Activated T-helper 1 cell treated with anti-CD3 and anti-CD28 coated beads, Interleukin-12 subunit alpha, Interleukin-12 subunit beta, Interleukin-2, Interleukin-4 antibody, amounts not matched to agents 30 ng/mL and 10 ng/mL and 1 ng/mL, durations not matched to agents 14 hours and 24 hours and 36 hours (primary cell): ENCODE measurements around the gene PPP1R3C. TPM values are rescaled to one million over a fixed set of nuclear protein-coding genes. Genes with fewer than 3 reads are reported as not detected.

Experiments used
- DNase-seq: peaks from one replicate; pipeline ENCODE4 v3.0.0; 2021; ENCODE audit warnings: low spot score
- H3K27ac Mint-ChIP-seq: one replicate; pipeline ENCODE4 v1.8.0; 2021; ENCODE audit warnings: mild to moderate bottlenecking, mixed read lengths
- H3K27me3 Mint-ChIP-seq: one replicate; pipeline ENCODE4 v1.8.0; 2022; ENCODE audit warnings: mild to moderate bottlenecking, moderate library complexity, mixed read lengths; ENCODE audit not compliant: insufficient read depth
- H3K36me3 Mint-ChIP-seq: one replicate; pipeline ENCODE4 v1.8.0; 2021; ENCODE audit warnings: low read depth, mixed read lengths
- H3K4me1 Mint-ChIP-seq: one replicate; pipeline ENCODE4 v1.8.0; 2021; ENCODE audit warnings: low read depth, mixed read lengths
- H3K4me3 Mint-ChIP-seq: one replicate; pipeline ENCODE4 v1.8.0; 2021; ENCODE audit warnings: mild to moderate bottlenecking, moderate library complexity, mixed read lengths
- H3K9me3 Mint-ChIP-seq: one replicate; pipeline ENCODE4 v1.8.0; 2021; ENCODE audit warnings: mixed read lengths
- intact Hi-C: fragments of 100-400 bp; cut with micrococcal nuclease; formaldehyde crosslinking; loops from one replicate; pipeline ENCODE4 v1.15.1; 2024
- total RNA-seq: library from RNA; stranded (reverse); gene quantifications from 2 replicates; pipeline ENCODE4 v1.2.3, GENCODE V29; 2022

Gene PPP1R3C
- total RNA-seq = not detected in 2 replicates

DNA sequence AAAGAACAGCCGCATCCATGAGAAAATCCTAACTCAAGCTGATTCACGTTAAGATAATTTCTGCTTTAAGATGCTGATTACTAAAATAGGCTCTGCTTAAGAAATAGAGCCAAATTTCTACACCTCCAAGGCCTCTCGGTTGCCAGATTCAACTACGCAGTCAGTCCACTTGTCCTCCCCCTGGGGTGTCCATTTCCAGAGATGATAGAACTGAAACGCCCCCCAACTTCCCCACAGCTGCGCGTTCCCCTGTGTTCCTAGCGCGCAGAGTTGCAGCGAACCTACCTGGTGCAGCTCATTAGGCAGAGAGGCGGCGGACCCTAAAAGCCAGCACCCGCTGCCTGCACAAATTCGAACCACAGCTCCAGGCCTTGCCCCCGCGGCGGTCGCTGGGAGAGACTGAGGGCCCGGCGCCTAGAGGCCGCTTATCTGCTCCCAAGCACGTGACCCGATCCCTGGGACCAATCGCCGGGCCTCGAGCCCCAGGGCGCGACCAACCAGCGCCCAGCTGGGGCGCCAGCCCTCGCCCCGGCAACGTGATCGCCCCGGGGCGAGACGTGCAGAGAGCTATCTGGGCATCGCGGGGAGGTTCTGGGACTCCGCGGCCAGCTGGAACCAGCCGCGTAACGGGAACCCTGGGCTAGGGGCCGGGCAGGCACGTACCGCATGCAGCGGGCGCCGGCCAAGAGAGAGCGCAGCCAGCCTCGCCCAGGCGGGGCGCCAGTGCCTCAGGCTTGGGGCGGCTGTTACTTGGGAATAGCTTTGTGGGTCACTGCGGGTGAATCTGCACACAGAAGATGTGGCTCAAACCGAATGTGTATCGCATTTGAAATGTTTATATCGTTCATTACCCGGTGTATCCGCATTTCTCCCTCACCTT lies at the start of gene PPP1R3C:
Gene PPP1R3C, minus strand, starts transcription at position 401 of the 880 bp plus-strand sequence. Its CDS starts 102 bp downstream, at position 299.
- Mint-ChIP-seq H3K9me3 (no peaks in the 10 kb centered on the region), H3K4me3 (peak within 1 kb of the TSS; percentile 73), H3K36me3 (no peaks in the 10 kb centered on the region), H3K27ac (no peak within 1 kb of the TSS), H3K4me1 (no peaks in the 10 kb centered on the region), H3K27me3 (peaks cover 49% of the 10 kb centered on the region)
- intact Hi-C loops = loop anchor here (10.0 kb wide), 1 partner anchor 718 kb away; no protein-coding TSS in a partner anchor
- peak; percentile 46 for DNase-seq

DNA sequence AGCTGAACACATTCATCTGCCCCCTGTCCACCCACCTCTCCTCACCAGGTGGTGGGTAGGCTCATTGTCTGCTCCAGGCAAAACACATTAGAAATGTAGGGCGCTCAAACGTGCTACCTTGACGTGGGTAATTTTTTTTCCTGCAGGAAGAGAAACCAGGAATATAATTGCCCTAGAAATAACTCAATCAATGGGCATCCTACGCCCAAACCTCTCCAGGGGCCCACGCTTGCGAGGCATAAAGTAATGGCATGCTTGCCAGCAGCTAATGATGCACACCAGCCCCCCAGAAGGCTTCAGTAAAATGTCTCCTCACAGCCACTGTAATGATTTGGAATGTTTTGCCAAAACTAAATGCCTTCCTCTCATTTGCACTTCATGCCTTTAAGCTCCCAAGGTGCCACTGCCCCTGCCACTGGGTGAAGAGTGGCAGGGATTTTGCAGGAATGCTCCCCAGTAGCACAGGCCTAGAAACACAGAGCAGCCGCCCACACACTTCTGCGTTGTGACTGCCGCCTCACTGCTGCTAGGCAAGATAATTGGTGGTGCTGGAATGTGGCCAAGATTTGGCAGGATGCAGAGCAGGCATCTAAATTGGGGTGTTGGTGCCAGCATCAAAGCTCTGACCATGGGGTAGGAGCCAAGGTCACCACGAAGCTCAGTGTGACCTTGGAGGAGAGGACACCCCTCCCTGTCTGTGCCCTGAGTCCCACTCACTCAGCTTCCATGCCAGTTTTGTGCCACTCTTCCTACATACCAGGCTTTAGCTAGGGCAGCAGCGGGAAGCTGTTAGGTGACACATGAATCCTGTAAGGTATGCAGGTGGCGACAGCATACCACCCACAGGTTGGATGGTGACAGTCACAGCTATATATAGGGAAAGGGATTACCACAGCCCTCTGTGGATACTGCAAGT lies 48.7 kb upstream of the PPP1R3C start:
- H3K36me3 Mint-ChIP-seq = no peaks in the 10 kb centered on the region
- DNase-seq = no peak
- H3K27me3 Mint-ChIP-seq = peaks cover 5% of the 10 kb centered on the region

DNA sequence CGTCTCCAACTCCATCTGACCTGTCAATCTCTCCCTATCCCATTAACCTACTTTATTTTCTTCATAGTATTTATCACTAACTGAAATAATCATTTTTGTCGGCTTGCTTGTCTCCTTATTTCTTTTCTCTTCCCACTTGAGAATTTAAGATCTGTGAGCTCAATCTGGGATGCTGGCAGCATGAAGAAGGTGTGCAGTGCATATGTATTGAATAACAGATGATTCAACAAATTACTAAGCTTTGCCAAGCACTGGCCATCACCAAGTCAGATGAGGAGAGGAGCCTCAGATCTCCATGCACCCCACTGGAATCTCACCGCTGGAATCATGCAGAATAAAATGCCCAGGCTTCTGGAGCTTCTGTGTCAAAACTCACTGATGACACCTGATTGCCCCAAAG lies 47.6 kb upstream of the PPP1R3C start:
- Mint-ChIP-seq H3K4me1 (no peaks in the 10 kb centered on the region), H3K4me3 (no peak overlapping the region)
- intact Hi-C loops = no loop called here

More for the DNA sequence above, 48.7 kb upstream of the PPP1R3C start:
- no peak overlapping the region for H3K27ac Mint-ChIP-seq
- H3K4me3 Mint-ChIP-seq = no peak overlapping the region
- no peaks in the 10 kb centered on the region for H3K4me1 Mint-ChIP-seq
- intact Hi-C loops = no loop called here
- H3K9me3 Mint-ChIP-seq = no peaks in the 10 kb centered on the region

DNA sequence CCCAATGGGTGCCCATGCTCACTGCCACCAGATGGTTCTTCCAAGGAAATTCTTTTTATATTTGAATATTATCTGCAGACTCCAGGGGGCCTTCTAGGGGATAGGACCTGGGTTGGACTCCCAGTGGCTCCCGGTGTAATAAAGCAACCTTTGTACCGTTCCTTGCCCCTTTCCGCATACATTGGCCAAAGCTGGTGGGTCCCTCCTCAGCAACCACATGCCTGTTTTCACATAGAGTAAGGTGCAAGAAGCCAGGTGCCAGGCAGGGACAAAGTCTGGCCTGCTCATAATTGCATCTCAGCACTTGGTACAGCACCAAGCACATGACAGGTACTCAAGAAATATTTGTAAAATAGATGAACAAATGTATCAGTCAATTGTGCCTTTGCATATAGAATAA lies 46.4 kb upstream of the PPP1R3C start:
- Mint-ChIP-seq H3K27ac (no peak overlapping the region), H3K9me3 (no peaks in the 10 kb centered on the region), H3K4me3 (no peak overlapping the region), H3K27me3 (peaks cover 4% of the 10 kb centered on the region), H3K36me3 (no peaks in the 10 kb centered on the region), H3K4me1 (no peaks in the 10 kb centered on the region)
- DNase-seq = no peak
- intact Hi-C loops = no loop called here

More for the DNA sequence above, 47.6 kb upstream of the PPP1R3C start:
- H3K36me3 Mint-ChIP-seq = no peaks in the 10 kb centered on the region
- peaks cover 4% of the 10 kb centered on the region for H3K27me3 Mint-ChIP-seq
- H3K9me3 Mint-ChIP-seq = no peaks in the 10 kb centered on the region
- DNase-seq = no peak
- H3K27ac Mint-ChIP-seq = no peak overlapping the region

DNA sequence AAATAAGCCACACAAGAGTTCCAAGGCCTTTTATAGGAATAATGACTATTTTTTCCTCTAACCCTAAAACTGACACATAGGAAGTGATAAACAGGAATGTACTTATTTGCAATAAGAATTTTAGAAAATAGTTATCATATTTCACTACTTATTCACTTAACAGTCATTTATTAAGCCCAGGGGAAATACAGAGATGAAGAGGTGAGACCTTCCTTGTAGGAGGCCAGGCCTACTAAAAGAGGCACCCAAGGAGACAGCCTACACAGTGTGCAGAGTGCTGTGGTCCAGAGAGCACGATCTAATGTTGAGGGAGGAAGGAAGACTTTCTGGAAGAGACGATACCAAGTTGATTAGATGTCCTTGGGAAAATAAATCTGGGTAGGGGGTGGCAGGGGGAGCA lies 45.0 kb upstream of the PPP1R3C start:
- intact Hi-C loops = no loop called here
- no peaks in the 10 kb centered on the region for H3K9me3 Mint-ChIP-seq
- no peaks in the 10 kb centered on the region for H3K4me1 Mint-ChIP-seq
- H3K27me3 Mint-ChIP-seq = peaks cover 4% of the 10 kb centered on the region
- no peak for DNase-seq
- H3K36me3 Mint-ChIP-seq = no peaks in the 10 kb centered on the region
- H3K27ac Mint-ChIP-seq = no peak overlapping the region
- H3K4me3 Mint-ChIP-seq = no peak overlapping the region

DNA sequence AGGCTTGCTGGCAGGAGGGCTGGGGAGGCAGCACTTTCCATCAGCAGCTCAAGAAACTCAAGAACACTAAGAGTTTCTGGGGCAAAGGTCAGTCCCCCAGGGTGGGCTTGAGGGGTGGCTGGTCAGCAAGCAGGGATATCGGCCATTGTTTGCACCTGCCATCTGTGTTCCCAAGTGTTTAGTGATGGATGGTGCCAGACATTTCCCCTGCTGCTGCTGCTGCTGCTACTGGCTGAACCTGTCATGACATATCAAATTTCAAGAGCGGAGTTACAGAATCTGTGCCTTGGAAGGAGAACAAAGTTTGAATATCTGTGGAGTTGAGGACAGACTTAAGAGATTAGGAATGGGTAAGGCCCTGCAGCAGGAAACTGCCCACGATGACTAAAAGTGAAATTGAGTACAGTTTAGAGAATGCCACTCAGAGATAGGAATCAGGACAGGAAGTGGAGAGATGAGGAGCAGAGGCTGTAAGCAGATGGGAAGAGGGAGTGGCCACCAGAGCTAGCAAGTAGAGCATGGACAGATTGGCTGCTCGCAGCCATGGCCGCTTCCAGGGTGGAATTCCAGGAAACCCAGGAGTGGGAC lies 39.2 kb upstream of the PPP1R3C start:
- H3K4me3 Mint-ChIP-seq = no peak overlapping the region
- no peaks in the 10 kb centered on the region for H3K27me3 Mint-ChIP-seq
- no peak for DNase-seq
- H3K36me3 Mint-ChIP-seq = no peaks in the 10 kb centered on the region
- no peaks in the 10 kb centered on the region for H3K9me3 Mint-ChIP-seq
- intact Hi-C loops = no loop called here
- H3K4me1 Mint-ChIP-seq = peaks cover 6% of the 10 kb centered on the region
- H3K27ac Mint-ChIP-seq = peak overlapping the region; percentile 15

DNA sequence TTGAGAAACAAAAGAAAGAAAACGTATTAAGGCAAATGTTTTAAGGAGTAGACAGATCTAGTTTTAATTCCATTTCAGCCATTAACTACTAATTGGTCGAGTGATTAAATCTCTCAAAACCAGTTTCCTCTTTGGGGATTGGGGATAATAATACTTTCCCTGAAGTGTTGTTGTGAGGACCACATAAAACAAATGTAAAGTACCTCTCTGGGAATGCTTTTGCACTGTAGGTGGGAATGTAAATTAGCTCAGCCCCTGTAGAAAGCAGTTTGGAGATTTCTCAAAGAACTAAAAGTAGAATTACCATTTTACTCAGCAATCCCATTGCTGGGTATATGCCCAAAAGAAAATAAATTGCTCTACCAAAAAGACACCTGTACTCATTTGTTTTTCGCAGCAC lies 36.0 kb upstream of the PPP1R3C start:
- peaks cover 6% of the 10 kb centered on the region for H3K4me1 Mint-ChIP-seq
- H3K9me3 Mint-ChIP-seq = no peaks in the 10 kb centered on the region
- H3K27ac Mint-ChIP-seq = no peak overlapping the region
- no peak overlapping the region for H3K4me3 Mint-ChIP-seq
- no peak for DNase-seq
- intact Hi-C loops = no loop called here
- no peaks in the 10 kb centered on the region for H3K36me3 Mint-ChIP-seq
- peaks cover 7% of the 10 kb centered on the region for H3K27me3 Mint-ChIP-seq

DNA sequence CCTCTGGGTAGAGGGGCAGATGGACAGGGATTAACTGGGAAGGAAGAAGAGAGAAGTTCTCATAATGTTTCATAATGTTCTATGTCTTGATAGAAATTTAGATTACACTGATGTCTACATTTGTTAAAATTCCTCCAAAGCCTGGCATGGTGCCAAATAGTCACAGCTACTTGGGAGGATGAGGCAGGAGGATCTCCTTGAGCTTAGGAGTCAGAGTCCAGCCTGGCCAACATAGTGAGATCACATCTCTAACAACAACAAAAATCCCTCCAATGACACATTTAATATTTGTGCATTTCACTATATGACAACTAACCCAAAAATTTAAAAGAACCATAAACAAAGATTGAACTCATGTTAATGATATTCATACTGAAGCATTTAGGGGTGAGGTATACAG lies 33.0 kb upstream of the PPP1R3C start:
- intact Hi-C loops = no loop called here
- Mint-ChIP-seq H3K9me3 (no peaks in the 10 kb centered on the region), H3K36me3 (no peaks in the 10 kb centered on the region), H3K4me3 (no peak overlapping the region), H3K27me3 (peaks cover 11% of the 10 kb centered on the region), H3K27ac (no peak overlapping the region), H3K4me1 (no peaks in the 10 kb centered on the region)
- no peak for DNase-seq

DNA sequence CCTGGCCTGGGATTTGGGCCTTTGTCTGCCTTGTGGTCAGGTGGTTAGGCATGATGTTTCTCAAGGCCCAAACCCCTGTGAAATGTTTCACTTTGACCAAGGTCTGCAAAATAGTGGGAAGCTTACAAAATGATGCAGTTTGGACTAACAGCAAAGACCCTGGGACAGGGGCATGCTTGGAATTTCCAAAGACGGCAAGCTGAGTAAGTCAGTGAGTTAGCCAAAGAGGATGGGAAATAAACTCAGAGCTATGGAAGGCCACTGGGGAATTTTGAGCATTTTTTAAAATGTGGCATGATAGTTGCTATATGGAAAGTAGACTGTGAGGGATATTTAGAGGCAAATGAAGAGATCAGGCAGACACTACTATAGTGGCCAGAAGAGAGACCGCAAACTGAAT lies 31.6 kb upstream of the PPP1R3C start:
- intact Hi-C loops = no loop called here
- H3K4me3 Mint-ChIP-seq = no peak overlapping the region
- H3K27ac Mint-ChIP-seq = no peak overlapping the region
- no peak for DNase-seq
- no peaks in the 10 kb centered on the region for H3K4me1 Mint-ChIP-seq
- no peaks in the 10 kb centered on the region for H3K9me3 Mint-ChIP-seq
- H3K36me3 Mint-ChIP-seq = no peaks in the 10 kb centered on the region
- peaks cover 14% of the 10 kb centered on the region for H3K27me3 Mint-ChIP-seq

DNA sequence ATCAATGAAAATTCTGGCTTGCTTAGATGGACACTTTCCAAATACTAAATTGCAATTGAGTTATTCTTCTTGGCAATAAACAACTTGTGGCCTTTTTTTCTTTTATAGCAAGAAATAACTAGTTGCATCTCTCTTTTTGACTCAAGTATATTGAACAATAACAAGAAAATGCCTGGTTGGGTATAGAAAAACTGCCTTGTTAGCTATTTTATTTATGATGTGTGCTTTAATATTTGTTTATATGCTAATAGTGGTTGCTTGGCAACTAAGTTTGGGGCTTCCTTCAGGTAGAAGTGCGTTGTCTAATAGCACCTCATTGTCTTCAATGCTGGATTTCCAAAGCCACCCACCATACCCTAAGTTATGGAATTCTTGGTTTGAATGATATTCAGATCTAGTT lies 30.1 kb upstream of the PPP1R3C start:
- H3K4me3 Mint-ChIP-seq = no peak overlapping the region
- no peaks in the 10 kb centered on the region for H3K4me1 Mint-ChIP-seq
- H3K27ac Mint-ChIP-seq = no peak overlapping the region
- intact Hi-C loops = no loop called here
- H3K9me3 Mint-ChIP-seq = no peaks in the 10 kb centered on the region
- DNase-seq = no peak
- peaks cover 17% of the 10 kb centered on the region for H3K27me3 Mint-ChIP-seq
- no peaks in the 10 kb centered on the region for H3K36me3 Mint-ChIP-seq

DNA sequence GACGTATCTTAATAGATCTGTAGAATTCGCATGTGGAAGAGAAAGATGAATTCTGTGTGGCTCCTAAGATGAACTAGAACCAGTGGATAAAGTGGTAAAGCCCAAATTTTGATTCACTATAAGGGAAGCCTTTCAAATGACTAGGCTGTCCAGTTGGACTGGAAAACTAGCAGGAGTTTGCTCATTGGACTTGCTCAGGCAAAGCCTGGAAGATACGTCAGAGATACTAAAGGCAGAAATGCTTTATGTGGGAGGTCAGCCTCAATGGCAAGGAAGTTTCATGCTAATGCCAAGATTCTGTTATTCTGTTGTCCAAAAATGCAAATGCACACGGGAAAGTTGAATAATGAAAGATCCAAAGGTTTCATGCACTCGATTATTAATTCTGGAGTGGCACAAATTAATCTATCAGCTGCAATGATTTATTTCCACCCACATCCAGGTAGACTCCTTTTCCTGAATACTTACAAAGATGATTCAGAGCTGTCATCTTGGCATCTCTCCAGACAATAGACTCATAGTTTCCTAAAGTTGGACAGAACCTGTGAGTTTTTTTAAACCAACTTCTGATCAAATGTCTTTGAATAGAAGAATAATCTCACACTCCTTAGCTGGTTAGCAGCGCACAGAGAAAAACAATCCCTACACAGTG lies 20.5 kb upstream of the PPP1R3C start:
- H3K27me3 Mint-ChIP-seq = peaks cover 9% of the 10 kb centered on the region
- no peaks in the 10 kb centered on the region for H3K36me3 Mint-ChIP-seq
- intact Hi-C loops = no loop called here

DNA sequence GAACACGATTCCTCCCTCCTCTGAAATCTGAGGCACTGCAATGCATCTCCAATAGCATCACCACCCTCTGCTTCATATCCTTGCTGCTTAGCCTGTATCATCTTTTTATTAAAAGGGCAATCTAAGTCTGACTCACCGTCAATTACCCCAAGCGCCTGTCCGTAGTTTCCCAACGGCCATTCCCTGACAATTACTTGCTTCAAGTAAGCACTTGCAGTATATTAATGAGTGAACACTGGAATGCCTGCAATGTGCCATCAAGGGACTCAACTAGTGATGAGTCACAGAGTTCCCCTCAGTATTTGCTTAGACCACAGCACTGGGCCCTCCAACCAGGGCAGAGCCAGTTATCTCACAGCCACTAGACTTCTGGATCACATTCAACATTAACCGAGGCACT lies 19.5 kb upstream of the PPP1R3C start:
- H3K27me3 Mint-ChIP-seq = peaks cover 13% of the 10 kb centered on the region
- H3K4me3 Mint-ChIP-seq = no peak overlapping the region
- no peak for DNase-seq
- no peaks in the 10 kb centered on the region for H3K4me1 Mint-ChIP-seq
- H3K27ac Mint-ChIP-seq = no peak overlapping the region
- no peaks in the 10 kb centered on the region for H3K9me3 Mint-ChIP-seq
- no peaks in the 10 kb centered on the region for H3K36me3 Mint-ChIP-seq
- intact Hi-C loops = no loop called here

More for the DNA sequence above, 20.5 kb upstream of the PPP1R3C start:
- Mint-ChIP-seq H3K27ac (no peak overlapping the region), H3K4me1 (no peaks in the 10 kb centered on the region), H3K9me3 (no peaks in the 10 kb centered on the region), H3K4me3 (no peak overlapping the region)
- no peak for DNase-seq
